H1 (cell line): ENCODE results near the gene RALGAPA2.

ENCODE experiments used
- CHD1 ChIP-seq: IDR thresholded peaks from 2 replicates; pipeline ENCODE4 v1.6.1; 2012; ENCODE audit warnings: low read depth, low read length, improper control_type of control experiment
- CTCF ChIP-seq, 3 experiments: IDR thresholded peaks; 1 replicate in 2 of 3; 2 replicates in 1 of 3; pipeline versions ENCODE4 v1.5.1 to v1.6.1; 2011; ENCODE audit warnings: low read length in 3 of 3, mild to moderate bottlenecking in 3 of 3, inconsistent platforms in 2 of 3, low read depth in 1 of 3, moderate library complexity in 1 of 3; ENCODE audit not compliant: insufficient read depth in 1 of 3; ENCODE audit errors: control extremely low read depth in 1 of 3
- EGR1 ChIP-seq: IDR thresholded peaks from 2 replicates; pipeline ENCODE4 v1.6.1; 2011; ENCODE audit warnings: low read depth, low read length, borderline replicate concordance
- GTF2F1 ChIP-seq: IDR thresholded peaks from 2 replicates; pipeline ENCODE4 v1.6.1; 2012; ENCODE audit warnings: low read depth, low read length, improper control_type of control experiment, borderline replicate concordance
- MAX ChIP-seq: IDR thresholded peaks from 2 replicates; pipeline ENCODE4 v1.6.1; 2012; ENCODE audit warnings: inconsistent platforms
- NRF1 ChIP-seq: IDR thresholded peaks from 2 replicates; pipeline ENCODE4 v1.6.1; 2011; ENCODE audit warnings: mild to moderate bottlenecking, low read depth, low read length, improper control_type of control experiment
- PHF8 ChIP-seq: fragments of 200-600 bp; sonication (generic); conservative IDR thresholded peaks from 2 replicates; pipeline ENCODE4 v1.7.1; 2012; ENCODE audit warnings: low read depth, mild to moderate bottlenecking, inconsistent platforms, low read length, moderate library complexity
- POLR2A ChIP-seq, 2 experiments: IDR thresholded peaks; 1 replicate in 1 of 2; 2 replicates in 1 of 2; pipeline ENCODE4 v1.6.1; 2011; ENCODE audit warnings: low read depth in 2 of 2, low read length in 2 of 2, mild to moderate bottlenecking in 2 of 2; ENCODE audit errors: control extremely low read depth in 1 of 2
- POLR2AphosphoS5 ChIP-seq: IDR thresholded peaks from 2 replicates; pipeline ENCODE4 v1.6.1; 2011; ENCODE audit warnings: low read depth, low read length
- RFX5 ChIP-seq: IDR thresholded peaks from 2 replicates; pipeline ENCODE4 v1.6.1; 2011; ENCODE audit warnings: low read depth, low read length, improper control_type of control experiment, borderline replicate concordance
- SIN3A ChIP-seq, 2 experiments: IDR thresholded peaks in 1 of 2; conservative IDR thresholded peaks in 1 of 2; 2 replicates each; pipeline ENCODE4 v1.6.1; 2011 to 2012; ENCODE audit warnings: low read length in 2 of 2, improper control_type of control experiment in 1 of 2, low read depth in 1 of 2, mild to moderate bottlenecking in 1 of 2
- TAF1 ChIP-seq: IDR thresholded peaks from 2 replicates; pipeline ENCODE4 v1.6.1; 2011; ENCODE audit warnings: mild to moderate bottlenecking, low read depth, low read length
- YY1 ChIP-seq: IDR thresholded peaks from 2 replicates; pipeline ENCODE4 v1.6.1; 2011; ENCODE audit warnings: low read depth, mild to moderate bottlenecking, low read length

GRCh38 chr20:20401991-20402390 is 310.5 kb downstream of the RALGAPA2 start:
- TF ChIP-seq PHF8, result no peak
- no peak for TF ChIP-seq CHD1
- no peak for TF ChIP-seq CTCF (IDR thresholded peaks at IDR 0.05; ENCODE audit: control extremely low read depth in 1 of 3, insufficient read depth in 1 of 3, low read depth in 1 of 3, low read length in 3 of 3)
- no peak for TF ChIP-seq EGR1
- no peak for TF ChIP-seq POLR2A (IDR thresholded peaks at IDR 0.05; ENCODE audit: control extremely low read depth in 1 of 2, low read depth in 2 of 2, low read length in 2 of 2)
- TF ChIP-seq RFX5, result no peak
- no peak for TF ChIP-seq TAF1
- no peak for TF ChIP-seq SIN3A (conservative IDR thresholded peaks at IDR 0.05 in 1 of 2, IDR thresholded peaks at IDR 0.05 in 1 of 2; ENCODE audit: low read depth in 1 of 2, low read length in 2 of 2)
- TF ChIP-seq GTF2F1, result no peak
- TF ChIP-seq POLR2AphosphoS5, result no peak
- TF ChIP-seq MAX, result no peak
- no peak for TF ChIP-seq NRF1
- TF ChIP-seq YY1, result no peak
